Ishikawa (cell line): ENCODE data around the gene GALNT10.

Source experiments
- MAX ChIP-seq: IDR thresholded peaks from 2 replicates; pipeline ENCODE4 v1.6.1; 2012
- REST ChIP-seq: IDR thresholded peaks from 2 replicates; pipeline ENCODE4 v1.6.1; 2012; ENCODE audit warnings: low read depth, mild to moderate bottlenecking
- USF1 ChIP-seq: IDR thresholded peaks from 2 replicates; pipeline ENCODE4 v1.6.1; 2012

DNA sequence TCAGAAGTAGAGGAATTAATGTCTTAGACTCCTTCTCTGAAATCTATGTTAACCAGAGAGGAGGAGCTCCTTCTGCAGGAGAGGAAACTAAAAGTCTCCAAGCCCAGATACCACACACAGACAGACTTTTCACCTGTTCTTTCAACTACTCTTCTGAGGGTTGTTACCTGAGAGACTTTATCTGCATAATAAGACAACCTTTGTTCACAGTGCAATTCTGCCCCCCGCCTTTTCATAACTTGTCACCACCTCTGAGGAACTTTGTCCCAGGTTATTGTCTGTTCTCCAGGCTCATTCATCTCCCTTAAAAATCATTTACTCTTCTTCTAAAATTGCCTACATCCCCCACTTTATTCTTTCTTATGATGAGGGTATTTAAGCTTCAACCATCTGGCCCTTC is 9.4 kb upstream of the GALNT10 start:
- TF ChIP-seq USF1 (no peak), REST (no peak), MAX (no peak)
